ENCODE data around the gene NLRP3.

- TF ChIP-seq U2AF1 (optimal IDR thresholded peaks at IDR 0.05; ENCODE audit: low read depth, low read length) (no peak), FOSL1 (tag; conservative IDR thresholded peaks at IDR 0.05) (no peak), CBX5 (IDR thresholded peaks at IDR 0.05; ENCODE audit: borderline replicate concordance, low read depth) (no peak), KDM1A (IDR thresholded peaks at IDR 0.05) (no peak), SRSF7 (optimal IDR thresholded peaks at IDR 0.05; ENCODE audit: low read depth, low read length) (no peak)
These were observed 56.1 kb downstream of the NLRP3 start for GRCh38 chr1:247472035-247472434.

Data from K562 (cell line).